Trophoblast cell (in vitro differentiated cells and primary cell): ENCODE results near the gene SERP2.

Experiments used
- DNase-seq, 2 donors: peaks; one replicate each; pipeline ENCODE4 v3.0.0-alpha.2; 2016
- H2AFZ ChIP-seq: 2 replicates; pipeline ENCODE4 v1.6.1; 2013; ENCODE audit warnings: low read length, moderate library complexity, mild to moderate bottlenecking; ENCODE audit not compliant: insufficient read depth, poor library complexity
- H2AK5ac ChIP-seq: 2 replicates; pipeline ENCODE4 v1.6.1; 2013; ENCODE audit warnings: mild to moderate bottlenecking, low read length
- H2BK120ac ChIP-seq: 2 replicates; pipeline ENCODE4 v1.6.1; 2013; ENCODE audit warnings: low read length, mild to moderate bottlenecking, moderate library complexity; ENCODE audit not compliant: insufficient read depth, poor library complexity
- H2BK12ac ChIP-seq: 2 replicates; pipeline ENCODE4 v1.6.1; 2013; ENCODE audit warnings: mild to moderate bottlenecking, low read length, moderate library complexity
- H2BK5ac ChIP-seq: 2 replicates; pipeline ENCODE4 v1.6.1; 2013; ENCODE audit warnings: low read length, low read depth, moderate library complexity, mild to moderate bottlenecking; ENCODE audit not compliant: poor library complexity
- H3K14ac ChIP-seq: 2 replicates; pipeline ENCODE4 v1.6.1; 2013; ENCODE audit warnings: mild to moderate bottlenecking, low read length
- H3K18ac ChIP-seq: 2 replicates; pipeline ENCODE4 v1.6.1; 2013; ENCODE audit warnings: mild to moderate bottlenecking, low read length
- H3K23ac ChIP-seq: 2 replicates; pipeline ENCODE4 v1.6.1; 2013; ENCODE audit warnings: low read length
- H3K27ac ChIP-seq: 2 replicates; pipeline ENCODE4 v1.5.1; 2013; ENCODE audit warnings: low read depth, mild to moderate bottlenecking, inconsistent platforms, low read length, moderate library complexity
- H3K27me3 ChIP-seq: 2 replicates; pipeline ENCODE4 v1.6.1; 2013; ENCODE audit warnings: inconsistent platforms, mild to moderate bottlenecking, low read length, moderate library complexity; ENCODE audit not compliant: insufficient read depth
- H3K36me3 ChIP-seq, 2 experiments: 1 replicate in 1 of 2; 2 replicates in 1 of 2; pipeline ENCODE4 v1.6.1; 2013; ENCODE audit warnings: low read length in 2 of 2, mild to moderate bottlenecking in 2 of 2, moderate library complexity in 1 of 2; ENCODE audit not compliant: insufficient read depth in 2 of 2, control insufficient read depth in 1 of 2
- H3K4ac ChIP-seq: 2 replicates; pipeline ENCODE4 v1.6.1; 2013; ENCODE audit warnings: low read depth, mild to moderate bottlenecking, low read length, moderate library complexity
- H3K4me1 ChIP-seq, 2 experiments: 1 replicate in 1 of 2; 2 replicates in 1 of 2; pipeline ENCODE4 v1.6.1; 2013; ENCODE audit warnings: low read length in 2 of 2, mild to moderate bottlenecking in 2 of 2, moderate library complexity in 1 of 2; ENCODE audit not compliant: insufficient read depth in 2 of 2, control insufficient read depth in 1 of 2
- H3K4me2 ChIP-seq: 2 replicates; pipeline ENCODE4 v1.6.1; 2013; ENCODE audit warnings: inconsistent platforms, mild to moderate bottlenecking, low read length, moderate library complexity
- H3K4me3 ChIP-seq: 2 replicates; pipeline ENCODE4 v1.5.1; 2013; ENCODE audit warnings: mild to moderate bottlenecking, low read depth, low read length, inconsistent platforms
- H3K79me1 ChIP-seq: one replicate; pipeline ENCODE4 v1.6.1; 2013; ENCODE audit warnings: low read length
- H3K79me2 ChIP-seq: 2 replicates; pipeline ENCODE4 v1.6.1; 2013; ENCODE audit warnings: low read length, mild to moderate bottlenecking; ENCODE audit not compliant: control insufficient read depth, insufficient read depth, poor library complexity
- H3K9ac ChIP-seq: 2 replicates; pipeline ENCODE4 v1.6.1; 2013; ENCODE audit warnings: mild to moderate bottlenecking, low read length
- H3K9me3 ChIP-seq: 2 replicates; pipeline ENCODE4 v1.6.1; 2013; ENCODE audit warnings: low read depth, mild to moderate bottlenecking, control low read depth, inconsistent platforms, low read length; ENCODE audit not compliant: insufficient read depth
- H4K12ac ChIP-seq: 2 replicates; pipeline ENCODE4 v1.6.1; 2013; ENCODE audit warnings: low read depth, mild to moderate bottlenecking, low read length, moderate library complexity
- H4K8ac ChIP-seq: 2 replicates; pipeline ENCODE4 v1.6.1; 2013; ENCODE audit warnings: low read depth, mild to moderate bottlenecking, low read length, moderate library complexity
- H4K91ac ChIP-seq: one replicate; pipeline ENCODE4 v1.6.1; 2013; ENCODE audit warnings: low read depth, mild to moderate bottlenecking, low read length, moderate library complexity
- WGBS: extraction: QIAGEN DNeasy Blood & Tissue Kit; methylation state at CpG from one replicate; pipeline ENCODE4 v1.1.7; 2013; ENCODE audit warnings: missing lambda C conversion rate; ENCODE audit not compliant: insufficient read length, insufficient coverage; ENCODE audit errors: extremely low coverage; 5-methylcytosine and 5-hydroxymethylcytosine counted together

The SERP2 gene

GRCh38 chr13:44404261-44405132 is 30.9 kb downstream of the SERP2 start:
- H3K18ac ChIP-seq: peak overlapping the region; percentile 60
- peak overlapping the region; percentile 78 for H2BK120ac ChIP-seq
- peak overlapping the region; percentile 67 for H2BK12ac ChIP-seq
- DNase-seq: no peak
- peak overlapping the region; percentile 78 for H2BK5ac ChIP-seq
- H2AFZ ChIP-seq: peak overlapping the region; percentile 6
- peaks cover 26 to 32% of the 10 kb centered on the region in 2 experiments for H3K4me1 ChIP-seq
- H3K23ac ChIP-seq: no peak overlapping the region
- H4K12ac ChIP-seq: peak overlapping the region; percentile 34
- H3K27ac ChIP-seq: peak overlapping the region; percentile 52
- peak overlapping the region; percentile 40 for H3K4me2 ChIP-seq
- no peaks in the 10 kb centered on the region for H3K9me3 ChIP-seq
- peaks cover 25% of the 10 kb centered on the region for H3K79me1 ChIP-seq
- H3K4ac ChIP-seq: peak overlapping the region; percentile 52
- H4K91ac ChIP-seq: peak overlapping the region; percentile 84
- no CpG with 5 or more reads among the region's 15 CpGs for WGBS
- H3K79me2 ChIP-seq: peaks cover 2% of the 10 kb centered on the region
- H2AK5ac ChIP-seq: peak overlapping the region; percentile 49
- H3K4me3 ChIP-seq: no peak overlapping the region
- H3K14ac ChIP-seq: peak overlapping the region; percentile 71
- no peaks in the 10 kb centered on the region for H3K36me3 ChIP-seq
- H4K8ac ChIP-seq: peak overlapping the region; percentile 33
- no peak overlapping the region for H3K9ac ChIP-seq
- H3K27me3 ChIP-seq: no peaks in the 10 kb centered on the region

GRCh38 chr13:44406617-44407016 is 33.0 kb downstream of the SERP2 start:
- H2BK12ac ChIP-seq: no peak overlapping the region
- no peak overlapping the region for H3K4ac ChIP-seq
- no peak overlapping the region for H3K14ac ChIP-seq
- no peak overlapping the region for H3K18ac ChIP-seq
- no peaks in the 10 kb centered on the region for H3K36me3 ChIP-seq
- no peaks in the 10 kb centered on the region for H3K27me3 ChIP-seq
- no peak overlapping the region for H2BK5ac ChIP-seq
- H2AK5ac ChIP-seq: no peak overlapping the region
- DNase-seq: no peak
- H2AFZ ChIP-seq: no peak overlapping the region
- H3K79me1 ChIP-seq: peaks cover 25% of the 10 kb centered on the region
- H3K4me3 ChIP-seq: no peak overlapping the region
- H4K12ac ChIP-seq: no peak overlapping the region
- no peak overlapping the region for H3K9ac ChIP-seq
- no peaks in the 10 kb centered on the region for H3K9me3 ChIP-seq
- no peak overlapping the region for H2BK120ac ChIP-seq
- no peak overlapping the region for H3K4me2 ChIP-seq
- WGBS: no CpG with 5 or more reads among the region's 5 CpGs
- peaks cover 26 to 32% of the 10 kb centered on the region in 2 experiments for H3K4me1 ChIP-seq
- H4K91ac ChIP-seq: no peak overlapping the region
- H3K27ac ChIP-seq: no peak overlapping the region
- peaks cover 2% of the 10 kb centered on the region for H3K79me2 ChIP-seq
- no peak overlapping the region for H4K8ac ChIP-seq
- H3K23ac ChIP-seq: no peak overlapping the region

- no peak overlapping the region for H3K27ac ChIP-seq
- H4K8ac ChIP-seq: no peak overlapping the region
- no peak overlapping the region for H3K14ac ChIP-seq
- peaks cover 25% of the 10 kb centered on the region for H3K79me1 ChIP-seq
- H2BK5ac ChIP-seq: no peak overlapping the region
- H3K9me3 ChIP-seq: peaks cover under 1% of the 10 kb centered on the region
- H2AK5ac ChIP-seq: no peak overlapping the region
- H3K4ac ChIP-seq: no peak overlapping the region
- H2BK12ac ChIP-seq: no peak overlapping the region
- no CpG with 5 or more reads among the region's 3 CpGs for WGBS
- no peak overlapping the region for H2AFZ ChIP-seq
- no peak overlapping the region for H4K91ac ChIP-seq
- no peak overlapping the region for H3K23ac ChIP-seq
- no peaks in the 10 kb centered on the region for H3K27me3 ChIP-seq
- H3K4me1 ChIP-seq: peaks cover 25 to 31% of the 10 kb centered on the region in 2 experiments
- no peak overlapping the region for H3K4me2 ChIP-seq
- no peak overlapping the region for H3K4me3 ChIP-seq
- no peak overlapping the region for H4K12ac ChIP-seq
- no peaks in the 10 kb centered on the region for H3K36me3 ChIP-seq
- peaks cover 2% of the 10 kb centered on the region for H3K79me2 ChIP-seq
- no peak overlapping the region for H3K18ac ChIP-seq
- no peak for DNase-seq
- no peak overlapping the region for H3K9ac ChIP-seq
- H2BK120ac ChIP-seq: no peak overlapping the region
Observed at GRCh38 chr13:44407379-44407778, 33.8 kb downstream of the SERP2 start.

- H3K36me3 ChIP-seq: no peaks in the 10 kb centered on the region
- no CpG with 5 or more reads among the region's 7 CpGs for WGBS
- H2AK5ac ChIP-seq: no peak overlapping the region
- H4K91ac ChIP-seq: no peak overlapping the region
- H3K4me2 ChIP-seq: no peak overlapping the region
- H2BK120ac ChIP-seq: no peak overlapping the region
- peak; percentile 98 to 99 for DNase-seq
- no peak overlapping the region for H3K9ac ChIP-seq
- H3K4me3 ChIP-seq: no peak overlapping the region
- no peaks in the 10 kb centered on the region for H3K27me3 ChIP-seq
- H4K12ac ChIP-seq: no peak overlapping the region
- no peak overlapping the region for H3K18ac ChIP-seq
- no peak overlapping the region for H2AFZ ChIP-seq
- peaks cover 23% of the 10 kb centered on the region for H3K79me1 ChIP-seq
- no peak overlapping the region for H3K23ac ChIP-seq
- no peak overlapping the region for H2BK5ac ChIP-seq
- peak overlapping the region; percentile 15 for H2BK12ac ChIP-seq
- H3K4ac ChIP-seq: no peak overlapping the region
- no peak overlapping the region for H4K8ac ChIP-seq
- peaks cover 2% of the 10 kb centered on the region for H3K9me3 ChIP-seq
- H3K79me2 ChIP-seq: peaks cover 1% of the 10 kb centered on the region
- H3K4me1 ChIP-seq: peaks cover 21 to 28% of the 10 kb centered on the region in 2 experiments
- no peak overlapping the region for H3K14ac ChIP-seq
- no peak overlapping the region for H3K27ac ChIP-seq
Observed at GRCh38 chr13:44407891-44408290, 34.3 kb downstream of the SERP2 start.
